ENCODE results near the gene LAMA4.

GRCh38 chr6:112296122-112296521 lies 41.8 kb upstream of the LAMA4 start:
- TF ChIP-seq FOXA1 (IDR thresholded peaks at IDR 0.05) (no peak), FOXM1 (IDR thresholded peaks at IDR 0.05; ENCODE audit: borderline replicate concordance) (no peak)

Data from HEK293T (cell line).